ENCODE measurements around the gene CRIP2. TPM values are rescaled to one million over a fixed set of nuclear protein-coding genes. Genes with fewer than 3 reads are reported as not detected.

Gene CRIP2
- total and polyA plus RNA-seq, 2 of the 8 experiments (the other 6 are each of a cell fraction or from before 2014, with no cell fraction given): 4.2 to 13.5 TPM

GRCh38 chr14:105447651-105448640 lies 26.7 kb upstream of the CRIP2 start (continued):
- TF ChIP-seq SIX5 (IDR thresholded peaks at IDR 0.05; ENCODE audit: low read depth, low read length) (no peak), SIN3A (conservative IDR thresholded peaks at IDR 0.05 in 1 of 2, IDR thresholded peaks at IDR 0.05 in 1 of 2; ENCODE audit: low read depth in 1 of 2, low read length in 2 of 2) (no peak), CTBP2 (IDR thresholded peaks at IDR 0.05; ENCODE audit: borderline replicate concordance, insufficient read depth, insufficient read length, low read length) (no peak), TCF12 (IDR thresholded peaks at IDR 0.05; ENCODE audit: low read depth, low read length) (no peak), SUZ12 (IDR thresholded peaks at IDR 0.05; ENCODE audit: low read length) (no peak), POU5F1 (IDR thresholded peaks at IDR 0.05; ENCODE audit: low read depth, low read length) (no peak), RBBP5 (IDR thresholded peaks at IDR 0.05; ENCODE audit: borderline replicate concordance, low read depth, low read length) (no peak), SP4 (IDR thresholded peaks at IDR 0.05; ENCODE audit: low read length) (no peak)
- TF ChIP-seq, protein P1, sequence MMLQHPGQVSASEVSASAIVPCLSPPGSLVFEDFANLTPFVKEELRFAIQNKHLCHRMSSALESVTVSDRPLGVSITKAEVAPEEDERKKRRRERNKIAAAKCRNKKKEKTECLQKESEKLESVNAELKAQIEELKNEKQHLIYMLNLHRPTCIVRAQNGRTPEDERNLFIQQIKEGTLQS (IDR thresholded peaks at IDR 0.05; ENCODE audit: insufficient read depth, low read depth, low read length): no peak
